ENCODE measurements around the gene TRRAP.
"Not testable (repeated sequence)": the region's sequence is repeated elsewhere in the genome, so short reads cannot be mapped to it uniquely, and the experiment has no call there.

Gene TRRAP

GRCh38 chr7:99037327-99037940 is 159.1 kb downstream of the TRRAP start:
- H3K4me3 ChIP-seq (ENCODE audit: low read length in 2 of 2) = no peak overlapping the region
- H3K9me3 ChIP-seq (ENCODE audit: control insufficient read depth in 2 of 2, low read length in 2 of 2) = no peaks in the 10 kb centered on the region
- H3K36me3 ChIP-seq (ENCODE audit: control insufficient read depth in 2 of 2, insufficient read depth in 2 of 2, low read length in 2 of 2) = peaks cover 50 to 67% of the 10 kb centered on the region in 2 donors
- no peak overlapping the region for H3K27ac ChIP-seq (ENCODE audit: low read length)
- H3K9ac ChIP-seq (ENCODE audit: low read length in 2 of 2) = no peak overlapping the region
- peaks cover 10% of the 10 kb centered on the region for H3K4me1 ChIP-seq (ENCODE audit: control insufficient read depth, insufficient read depth, low read length)
- H3K27me3 ChIP-seq (ENCODE audit: control insufficient read depth in 1 of 2, insufficient read depth in 2 of 2, low read length in 2 of 2) = no peaks in the 10 kb centered on the region

- no peak overlapping the region for H3K27ac ChIP-seq (ENCODE audit: low read length)
- peaks cover 10% of the 10 kb centered on the region for H3K4me1 ChIP-seq (ENCODE audit: control insufficient read depth, insufficient read depth, low read length)
- H3K9me3 ChIP-seq (ENCODE audit: control insufficient read depth in 2 of 2, low read length in 2 of 2) = no peaks in the 10 kb centered on the region
- peaks cover 53 to 62% of the 10 kb centered on the region in 2 donors for H3K36me3 ChIP-seq (ENCODE audit: control insufficient read depth in 2 of 2, insufficient read depth in 2 of 2, low read length in 2 of 2)
- no peak overlapping the region for H3K4me3 ChIP-seq (ENCODE audit: low read length in 2 of 2)
- no peaks in the 10 kb centered on the region for H3K27me3 ChIP-seq (ENCODE audit: control insufficient read depth in 1 of 2, insufficient read depth in 2 of 2, low read length in 2 of 2)
- no peak overlapping the region for H3K9ac ChIP-seq (ENCODE audit: low read length in 2 of 2)
These were observed 159.9 kb downstream of the TRRAP start for GRCh38 chr7:99038086-99038855.

GRCh38 chr7:99039384-99039891 is 161.1 kb downstream of the TRRAP start:
- Histone ChIP-seq H3K27ac (ENCODE audit: low read length) (no peak overlapping the region), H3K36me3 (ENCODE audit: control insufficient read depth in 2 of 2, insufficient read depth in 2 of 2, low read length in 2 of 2) (peaks cover 50 to 57% of the 10 kb centered on the region in 2 donors)

GRCh38 chr7:99040104-99040958 is 162.0 kb downstream of the TRRAP start:
- H3K36me3 ChIP-seq (ENCODE audit: control insufficient read depth in 2 of 2, insufficient read depth in 2 of 2, low read length in 2 of 2) = peaks cover 45 to 56% of the 10 kb centered on the region in 2 donors
- H3K4me1 ChIP-seq (ENCODE audit: control insufficient read depth, insufficient read depth, low read length) = peaks cover 10% of the 10 kb centered on the region
- H3K27me3 ChIP-seq (ENCODE audit: control insufficient read depth in 1 of 2, insufficient read depth in 2 of 2, low read length in 2 of 2) = no peaks in the 10 kb centered on the region

More at GRCh38 chr7:99039384-99039891, 161.1 kb downstream of the TRRAP start:
- no peaks in the 10 kb centered on the region for H3K9me3 ChIP-seq (ENCODE audit: control insufficient read depth in 2 of 2, low read length in 2 of 2)
- no peaks in the 10 kb centered on the region for H3K27me3 ChIP-seq (ENCODE audit: control insufficient read depth in 1 of 2, insufficient read depth in 2 of 2, low read length in 2 of 2)
- H3K4me1 ChIP-seq (ENCODE audit: control insufficient read depth, insufficient read depth, low read length) = peaks cover 10% of the 10 kb centered on the region
- H3K4me3 ChIP-seq (ENCODE audit: low read length in 2 of 2) = no peak overlapping the region
- H3K9ac ChIP-seq (ENCODE audit: low read length in 2 of 2) = no peak overlapping the region

GRCh38 chr7:99041526-99041925 is 163.2 kb downstream of the TRRAP start:
- no peaks in the 10 kb centered on the region for H3K9me3 ChIP-seq (ENCODE audit: control insufficient read depth in 2 of 2, low read length in 2 of 2)
- H3K4me1 ChIP-seq (ENCODE audit: control insufficient read depth, insufficient read depth, low read length) = peaks cover 10% of the 10 kb centered on the region
- peaks cover 45 to 55% of the 10 kb centered on the region in 2 donors for H3K36me3 ChIP-seq (ENCODE audit: control insufficient read depth in 2 of 2, insufficient read depth in 2 of 2, low read length in 2 of 2)
- no peak overlapping the region for H3K27ac ChIP-seq (ENCODE audit: low read length)
- peak overlapping the region in 1 of 2 donors; percentile 13 for H3K9ac ChIP-seq (ENCODE audit: low read length in 2 of 2)
- no peaks in the 10 kb centered on the region for H3K27me3 ChIP-seq (ENCODE audit: control insufficient read depth in 1 of 2, insufficient read depth in 2 of 2, low read length in 2 of 2)
- H3K4me3 ChIP-seq (ENCODE audit: low read length in 2 of 2) = no peak overlapping the region

More at GRCh38 chr7:99040104-99040958, 162.0 kb downstream of the TRRAP start:
- peak overlapping the region in 1 of 2 donors; percentile 42 for H3K9ac ChIP-seq (ENCODE audit: low read length in 2 of 2)
- peak overlapping the region; percentile 46 for H3K27ac ChIP-seq (ENCODE audit: low read length)
- no peaks in the 10 kb centered on the region for H3K9me3 ChIP-seq (ENCODE audit: control insufficient read depth in 2 of 2, low read length in 2 of 2)
- no peak overlapping the region for H3K4me3 ChIP-seq (ENCODE audit: low read length in 2 of 2)

- H3K9me3 ChIP-seq (ENCODE audit: control insufficient read depth in 2 of 2, low read length in 2 of 2) = no peaks in the 10 kb centered on the region
- H3K27ac ChIP-seq (ENCODE audit: low read length) = no peak overlapping the region
- no peak overlapping the region for H3K9ac ChIP-seq (ENCODE audit: low read length in 2 of 2)
- H3K27me3 ChIP-seq (ENCODE audit: control insufficient read depth in 1 of 2, insufficient read depth in 2 of 2, low read length in 2 of 2) = no peaks in the 10 kb centered on the region
- peaks cover 44 to 55% of the 10 kb centered on the region in 2 donors for H3K36me3 ChIP-seq (ENCODE audit: control insufficient read depth in 2 of 2, insufficient read depth in 2 of 2, low read length in 2 of 2)
- H3K4me3 ChIP-seq (ENCODE audit: low read length in 2 of 2) = no peak overlapping the region
- H3K4me1 ChIP-seq (ENCODE audit: control insufficient read depth, insufficient read depth, low read length) = peaks cover 10% of the 10 kb centered on the region
These were observed 164.6 kb downstream of the TRRAP start for GRCh38 chr7:99042957-99043356.

- not testable (repeated sequence) for H3K9me3 ChIP-seq (ENCODE audit: control insufficient read depth in 2 of 2, low read length in 2 of 2); H3K4me1 ChIP-seq (ENCODE audit: control insufficient read depth, insufficient read depth, low read length); H3K27ac ChIP-seq (ENCODE audit: low read length); H3K9ac ChIP-seq (ENCODE audit: low read length in 2 of 2); H3K27me3 ChIP-seq (ENCODE audit: control insufficient read depth in 1 of 2, insufficient read depth in 2 of 2, low read length in 2 of 2); H3K4me3 ChIP-seq (ENCODE audit: low read length in 2 of 2)
- H3K36me3 ChIP-seq (ENCODE audit: control insufficient read depth in 2 of 2, insufficient read depth in 2 of 2, low read length in 2 of 2) = peaks cover 42 to 51% of the 10 kb centered on the region in 2 donors
These were observed 166.5 kb downstream of the TRRAP start for GRCh38 chr7:99044858-99045257.

GRCh38 chr7:99046262-99046661 is 167.9 kb downstream of the TRRAP start:
- peaks cover 52 to 56% of the 10 kb centered on the region in 2 donors for H3K36me3 ChIP-seq (ENCODE audit: control insufficient read depth in 2 of 2, insufficient read depth in 2 of 2, low read length in 2 of 2)
- not testable (repeated sequence) for H3K9me3 ChIP-seq (ENCODE audit: control insufficient read depth in 2 of 2, low read length in 2 of 2); H3K4me3 ChIP-seq (ENCODE audit: low read length in 2 of 2); H3K27ac ChIP-seq (ENCODE audit: low read length); H3K4me1 ChIP-seq (ENCODE audit: control insufficient read depth, insufficient read depth, low read length); H3K9ac ChIP-seq (ENCODE audit: low read length in 2 of 2); H3K27me3 ChIP-seq (ENCODE audit: control insufficient read depth in 1 of 2, insufficient read depth in 2 of 2, low read length in 2 of 2)

GRCh38 chr7:99046722-99047121 is 168.4 kb downstream of the TRRAP start:
- peaks cover 52 to 57% of the 10 kb centered on the region in 2 donors for H3K36me3 ChIP-seq (ENCODE audit: control insufficient read depth in 2 of 2, insufficient read depth in 2 of 2, low read length in 2 of 2)
- no peak overlapping the region for H3K27ac ChIP-seq (ENCODE audit: low read length)

GRCh38 chr7:99047526-99048077 is 169.3 kb downstream of the TRRAP start:
- Histone ChIP-seq H3K9ac (ENCODE audit: low read length in 2 of 2) (no peak overlapping the region), H3K27ac (ENCODE audit: low read length) (no peak overlapping the region), H3K4me3 (ENCODE audit: low read length in 2 of 2) (no peak overlapping the region), H3K4me1 (ENCODE audit: control insufficient read depth, insufficient read depth, low read length) (no peaks in the 10 kb centered on the region), H3K36me3 (ENCODE audit: control insufficient read depth in 2 of 2, insufficient read depth in 2 of 2, low read length in 2 of 2) (peaks cover 56 to 65% of the 10 kb centered on the region in 2 donors), H3K27me3 (ENCODE audit: control insufficient read depth in 1 of 2, insufficient read depth in 2 of 2, low read length in 2 of 2) (no peaks in the 10 kb centered on the region), H3K9me3 (ENCODE audit: control insufficient read depth in 2 of 2, low read length in 2 of 2) (no peaks in the 10 kb centered on the region)

More at GRCh38 chr7:99046722-99047121, 168.4 kb downstream of the TRRAP start:
- Histone ChIP-seq H3K27me3 (ENCODE audit: control insufficient read depth in 1 of 2, insufficient read depth in 2 of 2, low read length in 2 of 2) (no peaks in the 10 kb centered on the region), H3K4me1 (ENCODE audit: control insufficient read depth, insufficient read depth, low read length) (peaks cover under 1% of the 10 kb centered on the region), H3K9me3 (ENCODE audit: control insufficient read depth in 2 of 2, low read length in 2 of 2) (no peaks in the 10 kb centered on the region), H3K9ac (ENCODE audit: low read length in 2 of 2) (no peak overlapping the region), H3K4me3 (ENCODE audit: low read length in 2 of 2) (no peak overlapping the region)

All from stomach smooth muscle (tissue), 2 donors.